HG03571 (cell line): Measurements from ENCODE around the gene PRKAG2.

Source experiments
- ATAC-seq: cut with Tn5 transposase; IDR thresholded peaks from one replicate; pipeline ENCODE4 v1.9.1; 2021; ENCODE audit not compliant: unreplicated experiment

The PRKAG2 gene

DNA sequence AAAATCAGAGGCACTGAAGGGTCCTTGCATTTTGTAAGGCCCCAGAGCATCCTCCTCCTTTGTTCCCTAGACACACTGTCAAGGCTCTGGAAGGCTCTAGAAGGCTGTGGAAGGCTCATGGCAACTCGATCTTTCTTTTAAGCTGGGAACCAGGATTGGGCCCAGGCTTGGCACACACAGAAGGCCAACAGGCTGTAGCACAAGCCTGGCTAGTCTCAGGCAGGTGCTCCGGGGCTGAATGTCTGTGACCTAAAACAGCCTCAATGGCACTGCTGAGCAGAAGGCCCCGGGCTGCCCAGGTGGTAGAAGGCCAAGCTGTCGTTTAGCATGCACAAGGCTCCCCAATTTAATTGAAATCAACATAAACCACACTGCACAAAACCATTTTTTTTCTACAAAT, 55.7 kb downstream of the PRKAG2 start:
- ATAC-seq, result no peak

DNA sequence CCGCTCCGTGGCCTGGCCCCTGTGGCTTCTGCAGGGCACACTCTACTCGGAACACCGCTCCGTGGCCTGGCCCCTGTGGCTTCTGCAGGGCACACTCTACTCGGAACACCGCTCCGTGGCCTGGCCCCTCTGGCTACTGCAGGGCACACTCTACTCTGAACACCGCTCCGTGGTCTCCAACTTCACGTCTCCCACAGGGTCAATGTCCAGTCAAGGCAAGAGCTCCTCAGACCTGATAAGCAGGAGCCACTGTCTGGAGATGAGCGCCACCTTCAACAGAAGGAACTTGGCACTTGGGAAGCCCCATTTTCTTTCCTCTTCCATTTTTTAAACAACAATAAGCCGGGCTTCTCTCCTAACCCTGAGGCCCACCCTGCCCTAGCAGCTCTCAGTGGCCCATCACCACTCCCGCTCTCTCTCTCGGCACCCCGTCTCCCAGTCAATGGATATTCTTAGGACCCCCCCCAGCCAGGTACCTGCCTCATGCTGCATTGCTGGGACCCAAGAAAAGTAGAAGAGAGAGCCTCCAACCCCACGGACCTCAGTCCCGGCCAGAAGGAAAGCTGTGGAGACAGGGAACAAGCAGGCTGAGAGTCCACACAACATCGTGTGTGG, 56.3 kb downstream of the PRKAG2 start:
- ATAC-seq, result no peak

DNA sequence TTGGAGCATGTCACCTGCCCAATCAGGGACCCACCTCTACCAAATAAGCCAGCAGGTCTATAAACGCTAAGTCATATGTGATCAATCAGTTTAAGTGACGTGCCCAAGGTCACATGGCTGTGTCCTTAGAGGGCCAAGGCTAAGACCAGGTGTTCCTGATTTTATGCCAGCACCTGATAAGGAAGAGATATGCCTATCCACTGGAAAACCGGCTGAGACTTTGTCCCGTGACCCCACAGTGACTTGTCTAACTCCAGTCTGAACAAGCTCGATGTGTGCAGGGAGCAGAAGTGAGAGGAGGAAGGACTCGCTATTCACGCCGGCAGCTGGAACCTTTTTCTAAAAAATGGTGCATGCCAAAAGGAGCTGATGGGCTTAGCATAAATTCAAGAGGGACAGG, 57.0 kb downstream of the PRKAG2 start:
- ATAC-seq, result no peak

DNA sequence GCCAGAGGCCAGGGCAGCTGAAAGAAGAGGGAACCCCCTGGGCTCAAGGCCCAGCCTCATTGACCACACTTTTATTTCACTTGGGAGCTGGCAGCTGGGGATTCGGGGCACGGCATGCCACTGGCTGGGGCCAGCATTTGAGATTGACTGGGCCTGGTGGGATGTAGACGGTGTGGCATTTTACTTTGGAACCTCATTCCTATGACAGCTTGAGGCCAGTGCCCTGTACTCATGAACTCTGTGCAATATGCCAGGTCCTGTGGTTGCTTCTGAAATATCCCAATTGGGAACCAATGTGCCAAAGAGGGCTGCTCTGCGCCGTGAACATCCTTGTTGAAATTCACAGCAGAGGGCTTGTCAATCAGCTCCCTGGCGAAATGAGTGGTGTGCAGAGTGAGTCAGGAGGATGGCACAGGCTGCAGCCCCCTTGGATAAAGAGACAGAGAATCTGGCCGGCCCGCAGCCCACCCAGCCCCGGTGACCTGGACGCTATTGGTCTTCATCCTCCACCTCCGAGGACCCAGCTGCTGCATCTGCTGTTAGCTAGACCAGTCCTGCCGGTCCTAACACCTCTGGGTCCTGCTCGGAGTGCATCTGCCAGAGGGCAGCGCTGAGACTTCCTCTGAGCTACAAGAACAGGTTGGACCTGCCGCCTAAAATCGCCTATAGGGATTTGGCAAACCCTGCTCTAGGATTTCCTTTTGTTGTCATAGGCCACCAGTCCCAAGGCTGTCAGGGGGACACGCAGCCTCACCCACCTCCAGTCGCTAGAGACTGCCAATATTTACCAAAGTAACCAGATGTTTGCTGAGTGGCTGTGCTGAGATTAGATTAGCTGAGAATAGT, 58.0 kb downstream of the PRKAG2 start:
- no peak for ATAC-seq

DNA sequence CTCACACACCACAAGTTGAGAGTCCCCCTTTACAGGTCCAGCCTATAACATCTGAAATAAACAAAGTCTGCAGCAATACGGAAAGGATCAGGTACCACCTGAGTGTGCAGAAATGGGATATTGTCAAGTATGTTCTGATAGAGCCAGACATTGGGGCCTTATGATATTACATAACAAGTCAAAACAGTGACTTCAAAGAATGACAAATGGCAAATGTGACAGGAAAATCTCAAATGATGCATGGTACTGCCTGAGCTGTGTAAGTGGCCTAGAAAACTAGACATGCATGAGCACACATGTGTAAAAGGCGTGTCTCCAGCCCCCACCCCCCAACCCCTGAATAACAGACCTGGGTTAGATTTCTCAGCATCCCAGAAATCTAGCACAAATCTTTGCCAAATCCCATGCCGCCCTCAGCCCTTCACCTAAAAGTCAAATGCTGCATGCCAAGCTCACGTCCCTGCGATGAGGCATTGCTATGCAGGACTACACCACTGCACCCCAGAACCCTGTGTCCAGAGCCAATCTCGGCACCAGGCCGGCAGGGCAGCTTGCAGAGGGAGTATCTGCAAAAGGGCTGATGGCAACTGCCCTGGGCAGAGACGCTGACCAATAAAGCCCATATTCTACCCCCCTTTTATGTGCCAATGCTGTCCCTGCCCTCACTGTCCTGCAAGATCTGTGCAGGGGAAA, 58.8 kb downstream of the PRKAG2 start:
- ATAC-seq, result no peak

DNA sequence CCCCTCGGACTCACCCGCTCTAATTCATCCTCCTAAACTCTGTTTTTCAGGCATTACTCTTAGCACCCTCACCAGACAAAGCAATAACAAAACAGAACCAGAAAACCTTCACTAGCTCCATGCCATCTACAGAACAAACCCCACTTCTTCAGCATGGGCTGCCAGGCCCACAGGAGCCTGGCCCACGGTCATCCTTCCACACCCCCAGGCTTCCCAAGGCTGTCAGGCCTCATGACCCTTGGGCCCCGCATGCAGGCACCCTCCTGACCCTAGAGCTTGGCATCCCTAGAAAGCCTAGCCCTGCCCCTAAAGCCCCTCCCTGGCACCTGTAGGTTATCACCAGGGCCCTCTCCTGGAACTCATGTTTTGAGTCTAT, 59.6 kb downstream of the PRKAG2 start:
- no peak for ATAC-seq

DNA sequence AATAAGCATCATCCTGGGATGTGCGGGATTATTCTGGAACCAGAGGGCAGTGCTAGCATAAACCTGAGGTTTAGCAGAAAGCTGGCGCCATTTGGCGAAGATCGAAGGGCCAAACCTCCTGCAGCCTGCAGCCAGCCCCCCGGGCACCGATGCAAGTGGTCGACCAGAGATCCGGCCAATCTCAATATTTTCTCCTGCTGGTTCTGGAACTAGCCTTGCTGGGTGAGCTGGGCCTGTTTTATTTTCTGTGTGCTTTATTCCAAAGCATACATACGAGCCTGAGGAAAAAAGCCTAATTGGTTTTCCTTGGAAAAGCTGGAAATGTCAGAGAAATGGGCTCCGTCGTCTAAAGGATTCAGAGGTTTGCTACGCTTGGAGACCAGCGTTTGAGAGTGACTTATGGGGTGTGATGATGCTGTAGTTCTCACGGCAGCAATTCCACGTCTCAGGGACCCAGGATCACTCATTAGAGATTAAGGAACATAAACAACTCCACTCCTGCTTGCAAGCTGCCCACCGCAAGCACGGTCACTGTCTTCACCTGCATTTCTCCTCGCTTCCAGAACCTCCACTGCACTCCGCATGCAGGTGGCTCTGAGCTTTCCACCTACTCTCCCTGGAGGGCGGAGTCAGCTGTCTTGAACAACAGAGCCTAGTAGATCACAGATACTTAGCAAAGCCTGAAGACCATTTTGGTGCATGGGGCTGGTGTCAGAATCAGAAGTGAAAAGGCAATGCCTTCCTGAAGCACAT, 60.2 kb downstream of the PRKAG2 start:
- ATAC-seq, result no peak

DNA sequence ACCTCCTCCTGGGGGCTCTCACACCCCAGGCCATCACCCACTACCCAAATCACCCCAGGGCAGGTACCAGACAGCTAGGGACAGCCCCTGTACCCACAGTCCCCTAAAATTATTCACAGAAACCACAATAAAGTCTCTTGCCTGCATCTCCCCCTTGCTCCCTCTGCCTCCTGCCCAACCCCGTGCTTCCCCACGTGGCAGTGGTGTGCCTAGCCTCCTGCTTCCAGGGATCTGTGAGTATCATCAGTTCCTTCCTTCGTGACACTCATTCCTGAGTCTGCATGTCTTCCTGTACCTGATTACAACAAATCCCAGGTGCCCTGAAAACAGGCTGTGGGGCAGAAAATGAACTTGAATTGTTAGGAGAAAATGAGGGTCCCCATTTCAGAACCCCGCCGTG, 61.5 kb downstream of the PRKAG2 start:
- ATAC-seq, result no peak

DNA sequence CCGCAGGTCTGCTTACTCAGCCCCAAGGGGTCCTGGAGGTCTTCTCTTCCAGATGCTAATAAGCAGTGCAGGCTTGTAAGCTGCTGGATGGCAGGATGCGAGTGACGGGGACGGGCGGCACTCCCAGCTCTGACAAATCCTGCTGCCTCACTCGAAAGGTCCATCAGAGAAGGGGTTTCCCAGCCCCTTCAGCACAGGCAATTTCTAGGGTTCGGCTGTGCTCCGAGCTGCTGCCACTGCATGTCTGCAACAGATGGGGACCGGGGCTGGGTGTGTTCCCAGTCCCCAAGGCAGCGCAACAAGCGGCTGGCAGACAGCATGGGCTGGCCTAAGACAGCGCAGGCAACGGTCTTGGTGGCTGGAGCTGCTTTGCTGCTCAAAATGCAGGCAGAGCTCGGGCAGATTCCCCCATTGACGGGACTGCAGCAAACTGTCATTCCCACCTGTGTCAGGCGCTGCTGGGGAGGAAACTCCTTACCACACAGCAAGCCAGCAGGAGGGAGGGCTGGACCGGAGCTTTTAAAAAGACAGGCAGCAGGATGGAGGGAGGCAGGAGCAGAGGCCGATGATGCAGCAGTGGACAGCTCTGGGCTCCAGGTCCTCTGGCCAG, 62.4 kb downstream of the PRKAG2 start:
- no peak for ATAC-seq

DNA sequence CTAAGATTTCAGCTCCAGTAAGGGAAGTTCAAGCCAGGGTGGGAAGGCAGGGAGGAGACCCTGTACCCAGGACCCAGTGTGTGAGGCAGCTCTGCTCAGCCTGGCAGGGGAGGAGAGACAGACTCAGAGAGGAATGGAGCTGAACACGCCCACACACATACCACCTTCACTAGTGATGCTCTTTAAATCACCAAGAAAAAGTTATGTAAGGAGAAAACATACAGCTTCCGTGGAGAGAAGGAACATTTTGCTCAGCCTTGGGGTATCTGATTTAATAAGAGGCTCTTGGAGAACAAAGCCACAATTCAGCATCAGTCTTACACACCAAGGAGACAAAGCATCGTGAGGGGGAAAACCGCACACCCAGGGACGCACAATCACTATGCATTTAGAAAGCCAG, 62.9 kb downstream of the PRKAG2 start:
- no peak for ATAC-seq

DNA sequence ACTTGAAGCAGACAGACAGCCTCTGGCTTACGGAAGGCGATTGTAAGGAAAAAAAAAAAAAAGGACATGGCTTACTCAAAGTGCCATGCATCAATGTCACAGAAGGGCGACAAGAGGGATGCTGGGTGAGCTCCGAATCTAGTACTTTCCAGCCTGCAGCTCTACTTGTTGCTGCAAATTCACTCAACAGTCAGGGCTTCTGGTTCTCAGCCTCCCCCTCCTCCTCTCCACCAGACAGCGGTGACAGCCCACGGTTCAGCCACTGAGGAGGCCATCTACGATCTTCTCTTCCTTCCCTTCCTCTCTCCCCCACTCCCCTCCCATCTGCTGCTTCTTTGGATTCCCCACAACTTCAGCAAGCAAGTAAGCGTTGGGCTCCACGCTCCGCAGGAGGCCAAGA, 63.5 kb downstream of the PRKAG2 start:
- ATAC-seq, result no peak

DNA sequence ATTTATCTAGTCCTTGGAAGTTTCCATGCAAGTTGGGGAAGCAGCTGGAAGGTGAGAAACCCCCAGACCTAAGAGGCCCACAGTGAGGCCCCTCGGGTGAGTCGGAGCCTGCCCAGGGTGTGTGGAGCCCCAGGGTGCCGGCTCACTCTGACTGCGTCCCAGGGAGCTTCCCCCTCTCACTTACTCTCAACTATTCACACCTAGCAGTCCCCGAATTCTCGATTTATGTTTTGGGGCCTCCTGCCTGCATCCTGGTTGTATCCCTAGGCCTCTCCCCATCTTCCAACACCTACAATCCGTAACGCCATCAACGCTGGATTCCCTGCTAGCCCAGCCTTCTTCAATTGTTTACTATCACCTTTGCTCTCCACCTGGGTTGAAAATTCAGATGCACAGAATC, 63.9 kb downstream of the PRKAG2 start:
- ATAC-seq, result no peak

DNA sequence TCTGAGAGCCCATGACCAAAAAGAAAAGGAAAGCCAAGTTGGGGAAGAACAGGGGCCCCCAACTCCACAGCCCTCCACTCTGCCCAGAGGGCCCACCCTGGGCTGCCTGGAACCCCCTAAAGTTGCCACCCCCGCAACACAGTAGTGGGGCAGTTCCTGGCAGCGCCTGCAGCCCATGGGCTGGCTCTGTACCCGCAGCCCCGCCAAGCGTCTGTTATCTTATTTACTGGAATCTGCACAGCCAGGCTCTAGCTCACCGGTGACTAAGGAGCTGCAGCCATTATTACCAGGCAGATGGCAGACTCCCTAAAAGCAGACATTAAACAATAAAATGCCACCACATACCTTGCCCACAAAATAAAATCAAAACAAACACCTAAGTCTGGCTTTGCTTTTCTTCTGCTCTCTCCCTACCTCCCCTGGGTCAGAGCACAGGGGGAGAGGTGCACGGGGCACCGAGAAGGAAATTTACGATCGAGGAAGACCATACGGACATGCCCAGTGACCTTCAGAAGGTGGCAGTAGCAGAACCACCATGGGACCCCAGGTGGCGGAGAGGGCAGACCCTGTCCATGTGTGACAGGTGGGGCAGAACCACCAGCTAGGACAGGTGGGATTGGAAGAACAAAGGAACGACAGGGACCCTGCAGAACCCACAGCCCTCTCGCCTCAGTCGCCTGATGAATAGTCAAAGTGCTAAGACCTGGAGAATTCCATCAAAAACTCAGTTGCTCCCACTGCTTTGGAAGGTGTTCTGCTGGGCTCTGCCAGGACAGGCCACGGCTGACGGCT, 66.3 kb downstream of the PRKAG2 start:
- no peak for ATAC-seq

DNA sequence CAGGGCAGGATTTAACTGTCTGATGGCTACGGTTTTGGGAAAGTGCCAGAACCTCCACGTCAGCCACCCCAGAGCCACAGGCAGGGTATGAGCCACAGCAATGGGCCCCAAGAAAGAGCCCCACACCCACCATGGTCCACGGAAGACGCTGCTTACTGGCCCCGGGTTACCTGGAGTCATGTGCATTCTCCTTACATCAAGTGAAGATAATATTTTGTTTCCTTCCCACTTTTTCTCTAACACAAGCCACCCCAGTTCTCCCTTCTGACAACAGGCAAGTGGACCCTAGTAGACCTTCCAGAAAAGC, 67.1 kb downstream of the PRKAG2 start:
- ATAC-seq, result no peak

DNA sequence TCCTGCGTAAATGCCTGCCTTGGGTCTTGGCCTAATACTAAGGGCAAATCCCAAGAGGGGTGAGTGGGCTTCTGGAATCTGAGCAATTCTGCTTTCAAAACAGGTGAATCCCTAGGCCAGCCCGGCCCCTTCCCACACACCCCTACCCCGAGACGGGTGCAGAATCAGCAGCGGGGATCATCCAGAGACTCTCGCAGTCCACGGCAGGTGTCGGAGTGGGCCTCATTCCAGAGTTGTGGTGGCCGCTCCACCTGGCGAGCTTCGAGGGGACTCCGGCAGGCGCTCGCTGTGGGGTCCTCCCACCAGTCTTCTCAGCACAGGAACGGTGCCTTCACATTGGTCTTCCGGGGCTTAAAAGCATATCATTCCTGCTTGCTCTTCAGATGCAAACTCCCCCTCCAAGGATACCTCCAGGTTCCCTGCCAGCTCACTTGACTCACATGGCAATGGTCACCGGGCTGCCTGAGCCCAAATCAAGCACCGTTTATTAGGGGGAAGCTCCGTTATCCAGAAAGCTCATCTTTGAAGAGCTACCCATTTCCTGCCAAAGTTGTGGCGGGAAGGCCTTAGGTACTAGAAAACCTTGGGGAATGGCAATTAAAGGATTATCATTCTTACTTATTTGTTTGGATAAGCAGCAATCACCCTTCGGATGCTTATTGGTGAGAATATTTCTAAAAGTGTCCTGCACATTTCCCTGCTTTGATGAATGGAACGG, 67.6 kb downstream of the PRKAG2 start:
- ATAC-seq, result no peak

DNA sequence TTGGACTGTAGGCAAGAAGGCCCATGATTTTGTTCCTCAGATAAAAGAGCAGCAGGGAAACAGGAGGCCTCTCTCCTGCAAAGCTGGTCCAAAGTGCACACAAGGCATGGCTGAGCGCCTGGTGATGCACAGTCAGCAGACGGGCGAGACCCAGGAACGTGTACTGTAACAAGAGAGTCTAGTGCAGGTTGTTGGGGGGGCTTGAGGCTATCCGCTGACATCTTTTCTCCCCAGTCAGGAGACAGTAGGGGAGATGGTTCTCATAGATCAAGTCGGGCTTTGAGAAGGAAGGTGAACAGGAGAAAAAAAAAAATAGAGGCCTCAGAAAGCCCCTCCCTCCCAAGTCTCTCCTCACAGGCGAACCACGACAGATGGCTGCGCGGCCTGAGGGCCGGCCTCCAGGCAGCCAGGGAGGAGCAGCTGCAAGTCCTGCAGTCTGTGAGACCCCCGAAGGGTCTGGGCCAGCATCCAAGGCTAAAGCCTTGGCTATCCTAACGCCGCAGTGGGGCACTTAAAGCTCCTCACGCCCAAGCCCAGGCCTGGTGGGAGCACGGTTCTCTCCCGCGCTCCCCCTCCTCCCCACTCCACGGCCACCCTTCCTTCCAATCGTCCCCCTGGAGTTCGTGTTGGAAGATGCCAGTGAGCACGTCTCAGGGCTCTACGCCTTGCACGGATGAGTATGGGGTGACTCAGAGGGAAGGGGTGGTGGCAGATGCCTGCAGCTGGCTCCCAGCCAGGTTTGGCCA, 68.3 kb downstream of the PRKAG2 start:
- ATAC-seq, result no peak

DNA sequence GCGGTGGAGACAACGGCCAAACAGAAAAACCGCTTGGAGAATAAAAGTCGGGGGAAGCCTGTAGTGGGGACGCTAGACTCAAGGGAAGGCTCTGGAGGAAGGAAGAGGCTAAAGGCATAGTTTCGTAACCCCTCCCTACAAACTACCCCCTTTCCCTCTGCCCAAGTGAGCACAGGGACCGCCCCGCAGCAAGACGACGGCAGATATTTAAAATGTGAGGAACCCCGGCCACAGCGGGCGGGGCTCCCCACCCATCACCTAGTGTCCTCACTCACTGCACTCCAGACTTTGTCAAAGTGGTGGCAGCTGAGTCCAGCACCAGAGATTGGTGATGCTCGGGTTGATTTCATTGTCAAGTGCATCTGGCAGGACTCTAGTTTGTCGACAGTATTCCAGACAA, 69.1 kb downstream of the PRKAG2 start:
- ATAC-seq, result no peak

DNA sequence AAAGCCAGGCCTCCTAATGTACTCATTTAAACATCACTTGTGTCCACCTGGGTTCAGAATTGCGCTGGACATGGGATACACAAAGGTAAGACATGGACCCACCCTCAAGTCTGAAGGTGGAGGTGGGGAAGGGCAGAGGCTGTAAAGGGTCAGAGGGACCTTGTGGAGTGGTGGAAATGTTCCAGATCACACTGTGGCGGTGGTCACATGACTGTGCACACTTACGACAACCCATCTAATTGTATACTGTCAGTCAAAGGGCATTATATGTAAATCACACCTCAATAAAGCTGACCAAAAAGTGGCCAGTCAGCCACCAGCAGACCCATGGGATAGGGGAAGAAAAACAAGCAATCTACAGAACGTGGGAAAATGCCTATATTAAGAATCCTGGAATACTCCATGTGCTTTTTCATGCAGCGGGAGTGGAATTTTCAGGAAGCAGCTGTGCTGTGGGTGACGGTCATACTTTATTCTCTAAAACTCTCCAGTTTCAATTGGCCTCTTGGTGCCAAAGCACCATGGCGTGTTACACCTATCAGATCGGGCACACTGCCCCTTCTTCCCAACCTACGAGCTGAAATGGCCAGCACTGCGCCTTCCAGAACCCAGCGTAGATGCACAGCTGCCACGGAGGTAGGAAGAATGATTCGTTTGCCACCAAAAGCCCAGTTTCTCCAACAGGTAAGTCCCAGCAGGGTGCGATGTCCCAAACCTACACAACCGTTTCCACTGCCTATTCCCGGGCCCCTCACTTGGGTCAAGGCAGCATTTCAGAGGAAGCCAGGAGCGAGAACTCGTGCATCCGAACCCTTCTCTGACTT, 69.8 kb downstream of the PRKAG2 start:
- no peak for ATAC-seq
